Measurements from ENCODE around the gene SUN1. TPM values are rescaled to one million over a fixed set of nuclear protein-coding genes. Genes with fewer than 3 reads are reported as not detected.

Gene SUN1
- total and polyA plus RNA-seq, 9 of the 15 experiments (the other 6 are each of a cell fraction or from before 2014, with no cell fraction given): 36.8 to 132 (median 62.3) TPM

GRCh38 chr7:904847-905246 is 72.6 kb downstream of the SUN1 start (continued):
- TF ChIP-seq E4F1 (CRISPR knock-in tag; IDR thresholded peaks at IDR 0.05; ENCODE audit: borderline replicate concordance) (no peak), MAZ (CRISPR knock-in tag; conservative IDR thresholded peaks at IDR 0.05 in 1 of 2, IDR thresholded peaks at IDR 0.05 in 1 of 2) (peak; percentile 78 to 84), ZNF740 (CRISPR knock-in tag; IDR thresholded peaks at IDR 0.05) (peak; percentile 53), ZNF740 (tag; IDR thresholded peaks at IDR 0.05) (no peak), SREBF1 (IDR thresholded peaks at IDR 0.05; ENCODE audit: borderline replicate concordance, low read depth, low read length) (no peak), LARP7 (IDR thresholded peaks at IDR 0.05) (0 out of 2 replicates have a peak, but pooled peaks have one; percentile 72), E2F8 (IDR thresholded peaks at IDR 0.05; ENCODE audit: low read depth, partially characterized antibody) (no peak), PATZ1 (CRISPR knock-in tag; IDR thresholded peaks at IDR 0.05; ENCODE audit: borderline replicate concordance) (no peak), CTBP1 (IDR thresholded peaks at IDR 0.05; ENCODE audit: borderline replicate concordance) (no peak), JUN (IDR thresholded peaks at IDR 0.05; ENCODE audit: borderline replicate concordance, low read depth, low read length) (0 out of 2 replicates have a peak, but pooled peaks have one; percentile 43), JUN (CRISPR knock-in tag; IDR thresholded peaks at IDR 0.05; ENCODE audit: borderline replicate concordance) (no peak), RCOR1 (IDR thresholded peaks at IDR 0.05; ENCODE audit: borderline replicate concordance in 1 of 2, low read depth in 2 of 2, low read length in 2 of 2) (peak in 1 of 2 experiments; percentile 38; a peak in 1 of 4 replicates), ZNF511 (CRISPR knock-in tag; IDR thresholded peaks at IDR 0.05) (0 out of 2 replicates have a peak, but pooled peaks have one; percentile 31), TFAP4 (CRISPR knock-in tag; IDR thresholded peaks at IDR 0.05; ENCODE audit: borderline replicate concordance) (peak; percentile 50; the same call in 1 of the 2 replicates)
